GM12878 (cell line): ENCODE measurements around the gene PSTPIP2. TPM values are rescaled to one million over a fixed set of nuclear protein-coding genes. Genes with fewer than 3 reads are reported as not detected.

Source experiments
- ATAC-seq: fragments of 200-7000 bp; cut with Tn5 transposase; 3 replicates; pipeline ENCODE4 v1.9.1; 2020; ENCODE audit warnings: mild to moderate bottlenecking, moderate library complexity
- BruUV-seq: library from RNA; stranded (reverse); fragments of 400-500 nt; replicated peaks from 2 replicates; lab custom pipeline; 2021; lab: Mats Ljungman, UMichigan
- CTCF ChIA-PET: fragments of 300-600 bp; sonication (Branson Sonifier 250); formaldehyde crosslinking; extraction: SDS; loops from one replicate; lab custom pipeline; 2021; ENCODE audit warnings: inconsistent platforms; lab: Yijun Ruan, JAX
- POLR2A ChIA-PET: fragments of 350-600 bp; formaldehyde crosslinking; extraction: SDS; loops from one replicate; lab custom pipeline; 2021; ENCODE audit warnings: inconsistent platforms; lab: Charles Lee
- RAD21 ChIA-PET: fragments of 300-600 bp; sonication (Branson Sonifier 250); formaldehyde crosslinking; loops from one replicate; lab custom pipeline; 2023; ENCODE audit warnings: antibody characterized with exemption; ENCODE audit not compliant: unreplicated experiment; lab: Charles Lee
- SMC1A ChIA-PET: fragments of 300-600 bp; sonication (Branson Sonifier 250); formaldehyde crosslinking; loops from one replicate; lab custom pipeline; 2023; ENCODE audit not compliant: unreplicated experiment, uncharacterized antibody; lab: Charles Lee
- DNase-seq: peaks from one replicate; pipeline ENCODE4 v3.0.0-alpha.2; 2011; ENCODE audit warnings: low read depth, low spot score
- FAIRE-seq: peaks from 3 replicates; lab custom pipeline; 2011; peaks lifted over from hg19 to GRCh38; lab: Jason Lieb, UNC
- H2AFZ ChIP-seq: 2 replicates; pipeline ENCODE4 v1.6.0; 2011; ENCODE audit warnings: low read depth, low read length, control low read depth; ENCODE audit not compliant: control insufficient read depth
- H3K27ac ChIP-seq: 2 replicates; pipeline ENCODE4 v1.5.1; 2011; ENCODE audit warnings: control low read depth; ENCODE audit not compliant: control insufficient read depth, insufficient read depth
- H3K27me3 ChIP-seq, 2 experiments: replicated peaks in 1 of 2; 2 replicates each; pipeline versions ENCODE4 v1.6.0 to v1.6.1; 2011; ENCODE audit warnings: low read length in 1 of 2; ENCODE audit not compliant: control insufficient read depth in 2 of 2, insufficient read depth in 2 of 2
- H3K36me3 ChIP-seq, 2 experiments: 2 replicates each; pipeline ENCODE4 v1.5.1; 2011; ENCODE audit warnings: low read length in 1 of 2; ENCODE audit not compliant: control insufficient read depth in 2 of 2, insufficient read depth in 2 of 2
- H3K4me1 ChIP-seq: 2 replicates; pipeline ENCODE4 v1.6.1; 2011; ENCODE audit warnings: mild to moderate bottlenecking, low read length, moderate library complexity, mixed read lengths; ENCODE audit not compliant: control insufficient read depth, insufficient read depth
- H3K4me2 ChIP-seq: 2 replicates; pipeline ENCODE4 v1.6.0; 2011; ENCODE audit warnings: control low read depth; ENCODE audit not compliant: control insufficient read depth, insufficient read depth
- H3K4me3 ChIP-seq: fragments of 200-600 bp; sonication (generic); 2 replicates; pipeline ENCODE4 v1.5.1; 2016
- H3K79me2 ChIP-seq: 2 replicates; pipeline ENCODE4 v1.6.0; 2011; ENCODE audit warnings: low read length; ENCODE audit not compliant: control insufficient read depth, insufficient read depth
- H3K9ac ChIP-seq: 2 replicates; pipeline ENCODE4 v1.8.0; 2011; ENCODE audit warnings: low read length, control low read depth, mixed read lengths; ENCODE audit not compliant: control insufficient read depth, insufficient read depth
- H3K9me3 ChIP-seq: replicated peaks from 3 replicates; pipeline ENCODE4 v1.5.1; 2011; ENCODE audit warnings: mild to moderate bottlenecking, low read length; ENCODE audit not compliant: control insufficient read depth, insufficient read depth
- H4K20me1 ChIP-seq: 2 replicates; pipeline ENCODE4 v1.6.0; 2011; ENCODE audit not compliant: control insufficient read depth, insufficient read depth
- BHLHE40 ChIP-seq, 2 experiments: fragments of 450-650 bp in 1 of 2; IDR thresholded peaks; 2 replicates each; pipeline ENCODE4 v1.6.1; 2011 to 2017; ENCODE audit warnings: low read depth in 2 of 2, borderline replicate concordance in 1 of 2, improper control_type of control experiment in 1 of 2, low read length in 1 of 2, mild to moderate bottlenecking in 1 of 2
- ELK1 ChIP-seq: IDR thresholded peaks from 2 replicates; pipeline ENCODE4 v1.6.1; 2012; ENCODE audit warnings: low read depth, low read length, improper control_type of control experiment
- ESRRA ChIP-seq: IDR thresholded peaks from 2 replicates; pipeline ENCODE4 v1.6.1; 2012; ENCODE audit warnings: mild to moderate bottlenecking, low read length, improper control_type of control experiment
- GATAD2B ChIP-seq: fragments of 450-650 bp; conservative IDR thresholded peaks from 2 replicates; pipeline ENCODE4 v1.6.1; 2017; ENCODE audit warnings: low read depth, mild to moderate bottlenecking, moderate library complexity
- PML ChIP-seq: IDR thresholded peaks from 2 replicates; pipeline ENCODE4 v1.6.1; 2012; ENCODE audit warnings: low read length, inconsistent platforms
- RBBP5 ChIP-seq: fragments of 200-600 bp; sonication (generic); conservative IDR thresholded peaks from 2 replicates; pipeline ENCODE4 v1.6.1; 2016
- RELB ChIP-seq: fragments of 450-650 bp; IDR thresholded peaks from 2 replicates; pipeline ENCODE4 v1.6.1; 2017; ENCODE audit warnings: low read depth, mild to moderate bottlenecking, moderate library complexity
- SRF ChIP-seq, 2 experiments: IDR thresholded peaks; 2 replicates each; pipeline ENCODE4 v1.6.1; 2011; ENCODE audit warnings: low read depth in 2 of 2, low read length in 2 of 2, mild to moderate bottlenecking in 1 of 2, moderate library complexity in 1 of 2
- SUPT20H ChIP-seq: IDR thresholded peaks from 2 replicates; pipeline ENCODE4 v1.6.1; 2011; ENCODE audit warnings: low read depth, mild to moderate bottlenecking, low read length, moderate library complexity, borderline replicate concordance; ENCODE audit not compliant: control insufficient read depth
- TCF7 ChIP-seq: IDR thresholded peaks from 2 replicates; pipeline ENCODE4 v1.6.1; 2014; ENCODE audit warnings: antibody characterized with exemption, borderline replicate concordance
- ZNF384 ChIP-seq: IDR thresholded peaks from 2 replicates; pipeline ENCODE4 v1.6.1; 2012; ENCODE audit warnings: low read depth, mild to moderate bottlenecking, low read length, improper control_type of control experiment, borderline replicate concordance
- WGBS: methylation state at CpG from one replicate; pipeline ENCODE4 v1.1.6; 2016; ENCODE audit warnings: low lambda C conversion rate; ENCODE audit not compliant: insufficient replicate concordance, insufficient coverage; ENCODE audit errors: missing lambda C conversion rate; 5-methylcytosine and 5-hydroxymethylcytosine counted together
- in situ Hi-C: fragments of 300-500 bp; cut with MboI; formaldehyde crosslinking; loops from 9 replicates; pipeline ENCODE4 v1.14.3; 2018; ENCODE audit warnings: mixed read lengths
- intact Hi-C: fragments of 100-400 bp; cut with micrococcal nuclease; formaldehyde crosslinking; loops from one replicate; pipeline ENCODE4 v1.14.2; 2022; ENCODE audit not compliant: unreplicated experiment
- polyA plus RNA-seq, 11 experiments: library from polyadenylated mRNA; depleted of rRNA in 4 of 11; unstranded in 6 of 11; stranded (reverse) in 5 of 11; fragments of >200 nt; fragmentation: Nextera tagmentation in 4 of 11; fragmentation: Illumina TruSeq in 1 of 11; extraction: Ambion mirVana in 4 of 11; extraction: Trizol in 1 of 11; gene quantifications; 1 replicate in 1 of 11; 2 replicates in 10 of 11; pipeline versions ENCODE4 v1.2.1 to v1.2.3, GENCODE V29; 2011 to 2016; ENCODE audit warnings: inconsistent platforms in 2 of 11, missing spikeins in 2 of 11, low read depth in 1 of 11
- total RNA-seq, 4 experiments: library from RNA; depleted of rRNA in 3 of 4; stranded (reverse); fragments of >200 nt in 3 of 4; fragmentation: Illumina TruSeq in 1 of 4; extraction: Trizol in 1 of 4; gene quantifications; 2 replicates each; pipeline versions ENCODE4 v1.2.1 to v1.2.3, GENCODE V29; 2013 to 2021

The PSTPIP2 gene
- total and polyA plus RNA-seq, 10 of the 15 experiments (the other 5 are each of a cell fraction or from before 2014, with no cell fraction given) = 0.69 to 38.4 (median 24.7) TPM

GRCh38 chr18:46037512-46038305, 34.4 kb downstream of the PSTPIP2 start:
- intact Hi-C loops (no loop called here), in situ Hi-C loops (no loop called here)
- BruUV-seq = no TSS peak
- DNase-seq = no peak
- RAD21 ChIA-PET = no interaction called here
- H2AFZ ChIP-seq = no peak overlapping the region
- no peak overlapping the region for H3K9ac ChIP-seq
- no peaks in the 10 kb centered on the region for H4K20me1 ChIP-seq
- CTCF ChIA-PET = interaction anchor here (1.5 kb wide), 1 partner anchor 36 kb away, joined by 4 read pairs; no protein-coding TSS in a partner anchor
- no peak overlapping the region for H3K27ac ChIP-seq
- FAIRE-seq = no peak
- H3K9me3 ChIP-seq = no peaks in the 10 kb centered on the region
- H3K4me1 ChIP-seq = no peaks in the 10 kb centered on the region
- no peak overlapping the region for H3K4me2 ChIP-seq
- H3K79me2 ChIP-seq = no peaks in the 10 kb centered on the region
- SMC1A ChIA-PET = interaction anchor here (1.9 kb wide), 1 partner anchor 17 kb away, joined by 4 read pairs; no protein-coding TSS in a partner anchor
- WGBS = 36% methylated on average over 9 of the region's 9 CpGs
- no peak for ATAC-seq
- no peak for TF ChIP-seq SUPT20H
- no peak overlapping the region for H3K4me3 ChIP-seq
- no peaks in the 10 kb centered on the region for H3K27me3 ChIP-seq
- POLR2A ChIA-PET = no interaction called here
- no peaks in the 10 kb centered on the region for H3K36me3 ChIP-seq

- no peaks in the 10 kb centered on the region for H3K9me3 ChIP-seq
- CTCF ChIA-PET = interaction anchor here (0.6 to 1.4 kb wide), 2 partner anchors 35 to 166 kb away, joined by 3 read pairs; no protein-coding TSS in a partner anchor
- no peaks in the 10 kb centered on the region for H3K36me3 ChIP-seq
- H3K9ac ChIP-seq = no peak overlapping the region
- no peak overlapping the region for H3K4me3 ChIP-seq
- FAIRE-seq (no peak), ATAC-seq (no peak), DNase-seq (no peak)
- H4K20me1 ChIP-seq = no peaks in the 10 kb centered on the region
- no peaks in the 10 kb centered on the region for H3K4me1 ChIP-seq
- in situ Hi-C loops = no loop called here
- H2AFZ ChIP-seq = no peak overlapping the region
- no peak overlapping the region for H3K4me2 ChIP-seq
- SMC1A ChIA-PET = interaction anchor here (1.2 to 1.9 kb wide), 3 partner anchors 17 to 39 kb away, joined by 3 to 4 read pairs (median 4); no protein-coding TSS in a partner anchor
- H3K27ac ChIP-seq = no peak overlapping the region
- H3K27me3 ChIP-seq = no peaks in the 10 kb centered on the region
- BruUV-seq = no TSS peak
- no peaks in the 10 kb centered on the region for H3K79me2 ChIP-seq
- RAD21 ChIA-PET = no interaction called here
- intact Hi-C loops = no loop called here
- 95% methylated on average over 2 of the region's 2 CpGs for WGBS
- POLR2A ChIA-PET = interaction anchor here (0.6 kb wide), 1 partner anchor 29 kb away, joined by 4 read pairs; no protein-coding TSS in a partner anchor
- TF ChIP-seq ELK1 (no peak), RELB (no peak), BHLHE40 (IDR thresholded peaks at IDR 0.05; ENCODE audit: borderline replicate concordance in 1 of 2, low read depth in 2 of 2, low read length in 1 of 2) (no peak), TCF7 (no peak), ZNF384 (no peak), ESRRA (no peak), GATAD2B (no peak), RBBP5 (no peak), PML (no peak), SRF (IDR thresholded peaks at IDR 0.05; ENCODE audit: low read depth in 2 of 2, low read length in 2 of 2) (no peak)
Measured at GRCh38 chr18:46035696-46036680, 36.1 kb downstream of the PSTPIP2 start.
